LNCAP (cell line): ENCODE measurements around the gene KCNAB3.

Experiments used
- CTCF ChIP-seq: fragments of 450-650 bp; IDR thresholded peaks from 2 replicates; pipeline ENCODE4 v1.5.1; 2017; ENCODE audit warnings: mild to moderate bottlenecking

Gene KCNAB3

GRCh38 chr17:7929158-7930023 lies at the start of gene KCNAB3:
TSS of gene KCNAB3 (minus strand) at chr17:7929856. CDS start at chr17:7929435, 421 bp downstream.
- no peak for TF ChIP-seq CTCF

GRCh38 chr17:7977805-7978204 lies 48.1 kb upstream of the KCNAB3 start:
- no peak for TF ChIP-seq CTCF

- no peak for TF ChIP-seq CTCF
These were observed 47.4 kb upstream of the KCNAB3 start for GRCh38 chr17:7977039-7977438.

- TF ChIP-seq CTCF = no peak
These were observed 45.0 kb upstream of the KCNAB3 start for GRCh38 chr17:7974638-7975131.

- peak; percentile 24; the same call in 1 of the 2 replicates for TF ChIP-seq CTCF
These were observed 42.6 kb upstream of the KCNAB3 start for GRCh38 chr17:7972131-7972785.

GRCh38 chr17:7971651-7972050 lies 42.0 kb upstream of the KCNAB3 start:
- TF ChIP-seq CTCF = no peak

GRCh38 chr17:7969433-7969832 lies 39.8 kb upstream of the KCNAB3 start:
- no peak for TF ChIP-seq CTCF
